ENCODE measurements around the gene GAGE12C. TPM values are rescaled to one million over a fixed set of nuclear protein-coding genes. Genes with fewer than 3 reads are reported as not detected.
"Not testable (repeated sequence)": the region's sequence is repeated elsewhere in the genome, so short reads cannot be mapped to it uniquely, and the experiment has no call there.

Gene GAGE12C
- not detected in 2 replicates for polyA plus RNA-seq (2013)

DNA sequence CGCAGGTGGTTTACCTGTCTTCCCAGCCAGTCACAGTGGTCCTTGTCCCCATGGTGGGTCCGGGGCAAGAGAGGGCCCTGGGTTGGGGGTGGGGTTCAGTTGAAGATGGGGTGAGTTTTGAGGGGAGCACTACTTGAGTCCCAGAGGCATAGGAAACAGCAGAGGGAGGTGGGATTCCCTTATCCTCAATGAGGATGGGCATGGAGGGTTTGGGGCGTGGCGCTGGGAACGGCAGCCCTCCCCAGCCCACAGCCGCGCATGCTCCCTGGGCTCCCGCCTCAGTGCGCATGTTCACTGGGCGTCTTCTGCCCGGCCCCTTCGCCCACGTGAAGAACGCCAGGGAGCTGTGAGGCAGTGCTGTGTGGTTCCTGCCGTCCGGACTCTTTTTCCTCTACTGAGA, at the start of gene GAGE12C:
GAGE12C (plus strand) TSS at position 301 of the 400 bp plus-strand sequence. CDS start 1,155 bp downstream, outside the sequence.
- not testable (repeated sequence) for H4K91ac ChIP-seq (ENCODE audit: low read depth, low read length); H3K23ac ChIP-seq (ENCODE audit: low read length); H3K27me3 ChIP-seq (ENCODE audit: insufficient read depth, low read length); H3K79me2 ChIP-seq (ENCODE audit: control insufficient read depth, insufficient read depth, low read length, poor library complexity); H3K18ac ChIP-seq (ENCODE audit: low read length); H2BK5ac ChIP-seq (ENCODE audit: low read depth, low read length, poor library complexity); H3K36me3 ChIP-seq (ENCODE audit: control insufficient read depth in 1 of 2, insufficient read depth in 2 of 2, low read length in 2 of 2); H3K4me1 ChIP-seq (ENCODE audit: control insufficient read depth in 1 of 2, insufficient read depth in 2 of 2, low read length in 2 of 2); H3K4ac ChIP-seq (ENCODE audit: low read depth, low read length); H3K14ac ChIP-seq (ENCODE audit: low read length); H2AFZ ChIP-seq (ENCODE audit: insufficient read depth, low read length, poor library complexity); H3K9me3 ChIP-seq (ENCODE audit: insufficient read depth, low read depth, low read length); H3K4me2 ChIP-seq (ENCODE audit: low read length); H3K9ac ChIP-seq (ENCODE audit: low read length); DNase-seq; H4K12ac ChIP-seq (ENCODE audit: low read depth, low read length); H2AK5ac ChIP-seq (ENCODE audit: low read length); H2BK12ac ChIP-seq (ENCODE audit: low read length); H3K79me1 ChIP-seq (ENCODE audit: low read length); H3K27ac ChIP-seq (ENCODE audit: low read depth, low read length); H3K4me3 ChIP-seq (ENCODE audit: low read depth, low read length); H4K8ac ChIP-seq (ENCODE audit: low read depth, low read length); H2BK120ac ChIP-seq (ENCODE audit: insufficient read depth, low read length, poor library complexity)
- WGBS (ENCODE audit: extremely low coverage, insufficient coverage, insufficient read length), result no CpG with 5 or more reads among the region's 16 CpGs

DNA sequence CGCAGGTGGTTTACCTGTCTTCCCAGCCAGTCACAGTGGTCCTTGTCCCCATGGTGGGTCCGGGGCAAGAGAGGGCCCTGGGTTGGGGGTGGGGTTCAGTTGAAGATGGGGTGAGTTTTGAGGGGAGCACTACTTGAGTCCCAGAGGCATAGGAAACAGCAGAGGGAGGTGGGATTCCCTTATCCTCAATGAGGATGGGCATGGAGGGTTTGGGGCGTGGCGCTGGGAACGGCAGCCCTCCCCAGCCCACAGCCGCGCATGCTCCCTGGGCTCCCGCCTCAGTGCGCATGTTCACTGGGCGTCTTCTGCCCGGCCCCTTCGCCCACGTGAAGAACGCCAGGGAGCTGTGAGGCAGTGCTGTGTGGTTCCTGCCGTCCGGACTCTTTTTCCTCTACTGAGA, 9.5 kb downstream of the GAGE12C start, which contains the start of gene GAGE12D:
GAGE12D (plus strand) TSS at position 301 of the 400 bp plus-strand sequence. CDS start 1,155 bp downstream, outside the sequence.
- H2AK5ac ChIP-seq (ENCODE audit: low read length); H3K4me2 ChIP-seq (ENCODE audit: low read length); H4K8ac ChIP-seq (ENCODE audit: low read depth, low read length); H3K23ac ChIP-seq (ENCODE audit: low read length); H3K4me3 ChIP-seq (ENCODE audit: low read depth, low read length); H3K18ac ChIP-seq (ENCODE audit: low read length); H3K4ac ChIP-seq (ENCODE audit: low read depth, low read length); H3K79me2 ChIP-seq (ENCODE audit: control insufficient read depth, insufficient read depth, low read length, poor library complexity); H3K27me3 ChIP-seq (ENCODE audit: insufficient read depth, low read length); H2BK5ac ChIP-seq (ENCODE audit: low read depth, low read length, poor library complexity); H2AFZ ChIP-seq (ENCODE audit: insufficient read depth, low read length, poor library complexity); H3K9ac ChIP-seq (ENCODE audit: low read length); H2BK120ac ChIP-seq (ENCODE audit: insufficient read depth, low read length, poor library complexity); H4K91ac ChIP-seq (ENCODE audit: low read depth, low read length); H3K27ac ChIP-seq (ENCODE audit: low read depth, low read length); H3K4me1 ChIP-seq (ENCODE audit: control insufficient read depth in 1 of 2, insufficient read depth in 2 of 2, low read length in 2 of 2); H2BK12ac ChIP-seq (ENCODE audit: low read length); H3K14ac ChIP-seq (ENCODE audit: low read length); H3K36me3 ChIP-seq (ENCODE audit: control insufficient read depth in 1 of 2, insufficient read depth in 2 of 2, low read length in 2 of 2); H4K12ac ChIP-seq (ENCODE audit: low read depth, low read length); H3K79me1 ChIP-seq (ENCODE audit: low read length); DNase-seq; H3K9me3 ChIP-seq (ENCODE audit: insufficient read depth, low read depth, low read length): not testable (repeated sequence)
- WGBS (ENCODE audit: extremely low coverage, insufficient coverage, insufficient read length), result no CpG with 5 or more reads among the region's 16 CpGs

- H3K79me1 ChIP-seq (ENCODE audit: low read length); H3K9me3 ChIP-seq (ENCODE audit: insufficient read depth, low read depth, low read length); H2BK5ac ChIP-seq (ENCODE audit: low read depth, low read length, poor library complexity); H2AFZ ChIP-seq (ENCODE audit: insufficient read depth, low read length, poor library complexity); H3K9ac ChIP-seq (ENCODE audit: low read length); H3K4me2 ChIP-seq (ENCODE audit: low read length); H3K14ac ChIP-seq (ENCODE audit: low read length); H4K8ac ChIP-seq (ENCODE audit: low read depth, low read length); H3K18ac ChIP-seq (ENCODE audit: low read length); H3K4me1 ChIP-seq (ENCODE audit: control insufficient read depth in 1 of 2, insufficient read depth in 2 of 2, low read length in 2 of 2); H3K4ac ChIP-seq (ENCODE audit: low read depth, low read length); H3K36me3 ChIP-seq (ENCODE audit: control insufficient read depth in 1 of 2, insufficient read depth in 2 of 2, low read length in 2 of 2); H3K27ac ChIP-seq (ENCODE audit: low read depth, low read length); H4K12ac ChIP-seq (ENCODE audit: low read depth, low read length); H2AK5ac ChIP-seq (ENCODE audit: low read length); H3K23ac ChIP-seq (ENCODE audit: low read length); H4K91ac ChIP-seq (ENCODE audit: low read depth, low read length); H3K27me3 ChIP-seq (ENCODE audit: insufficient read depth, low read length); H3K4me3 ChIP-seq (ENCODE audit: low read depth, low read length); H2BK12ac ChIP-seq (ENCODE audit: low read length); H3K79me2 ChIP-seq (ENCODE audit: control insufficient read depth, insufficient read depth, low read length, poor library complexity); DNase-seq; H2BK120ac ChIP-seq (ENCODE audit: insufficient read depth, low read length, poor library complexity): not testable (repeated sequence)
- no CpG with 5 or more reads among the region's 16 CpGs for WGBS (ENCODE audit: extremely low coverage, insufficient coverage, insufficient read length)
Observed at GRCh38 chrX:49550989-49551388, 19.0 kb downstream of the GAGE12C start, which contains the start of gene GAGE12E. Gene GAGE12E, plus strand, starts transcription at chrX:49551289. Its CDS starts 1,155 bp downstream, at chrX:49552444.

GRCh38 chrX:49560542-49560941, 28.6 kb downstream of the GAGE12C start, which contains the start of gene GAGE12F:
Gene GAGE12F, plus strand, starts transcription at chrX:49560842. Its CDS starts 1,155 bp downstream, at chrX:49561997.
- not testable (repeated sequence) for H3K23ac ChIP-seq (ENCODE audit: low read length); H2BK120ac ChIP-seq (ENCODE audit: insufficient read depth, low read length, poor library complexity); H3K4ac ChIP-seq (ENCODE audit: low read depth, low read length); H3K79me1 ChIP-seq (ENCODE audit: low read length); H2BK12ac ChIP-seq (ENCODE audit: low read length); H2BK5ac ChIP-seq (ENCODE audit: low read depth, low read length, poor library complexity); H3K4me2 ChIP-seq (ENCODE audit: low read length); DNase-seq; H3K4me3 ChIP-seq (ENCODE audit: low read depth, low read length); H3K27me3 ChIP-seq (ENCODE audit: insufficient read depth, low read length); H3K36me3 ChIP-seq (ENCODE audit: control insufficient read depth in 1 of 2, insufficient read depth in 2 of 2, low read length in 2 of 2); H4K8ac ChIP-seq (ENCODE audit: low read depth, low read length); H3K79me2 ChIP-seq (ENCODE audit: control insufficient read depth, insufficient read depth, low read length, poor library complexity); H4K12ac ChIP-seq (ENCODE audit: low read depth, low read length); H3K18ac ChIP-seq (ENCODE audit: low read length); H2AK5ac ChIP-seq (ENCODE audit: low read length); H3K9ac ChIP-seq (ENCODE audit: low read length); H3K14ac ChIP-seq (ENCODE audit: low read length); H2AFZ ChIP-seq (ENCODE audit: insufficient read depth, low read length, poor library complexity); H3K4me1 ChIP-seq (ENCODE audit: control insufficient read depth in 1 of 2, insufficient read depth in 2 of 2, low read length in 2 of 2); H4K91ac ChIP-seq (ENCODE audit: low read depth, low read length); H3K27ac ChIP-seq (ENCODE audit: low read depth, low read length); H3K9me3 ChIP-seq (ENCODE audit: insufficient read depth, low read depth, low read length)
- WGBS (ENCODE audit: extremely low coverage, insufficient coverage, insufficient read length), result no CpG with 5 or more reads among the region's 16 CpGs
